Posterior vena cava (tissue), 2 donors: ENCODE data around the gene SGMS2. TPM values are rescaled to one million over a fixed set of nuclear protein-coding genes. Genes with fewer than 3 reads are reported as not detected.

Experiments used
- DNase-seq: peaks from one replicate; pipeline ENCODE4 v3.0.0-alpha.2; 2020; ENCODE audit warnings: low spot score
- intact Hi-C, 2 donors: fragments of 100-400 bp; cut with DNase I; formaldehyde crosslinking; loops; one replicate each; pipeline versions ENCODE4 v1.14.1 to v1.14.2; 2022 to 2023
- total RNA-seq, 2 donors: library from RNA; stranded (reverse); fragmentation: NEBNext Ultra II Directional; extraction: Animal tissue kit (Norgen Biotek cat#: 25700); gene quantifications; one replicate each; pipeline ENCODE4 v1.2.1, GENCODE V29; 2021
- donor health status: DM: yes; HTN: yes; CAD: no.
- donor health status: DM: yes; HTN: yes; CAD: no.

SGMS2 gene
- total RNA-seq, 2 donors from 2014 or later, result 52.1 to 66.8 TPM

DNA sequence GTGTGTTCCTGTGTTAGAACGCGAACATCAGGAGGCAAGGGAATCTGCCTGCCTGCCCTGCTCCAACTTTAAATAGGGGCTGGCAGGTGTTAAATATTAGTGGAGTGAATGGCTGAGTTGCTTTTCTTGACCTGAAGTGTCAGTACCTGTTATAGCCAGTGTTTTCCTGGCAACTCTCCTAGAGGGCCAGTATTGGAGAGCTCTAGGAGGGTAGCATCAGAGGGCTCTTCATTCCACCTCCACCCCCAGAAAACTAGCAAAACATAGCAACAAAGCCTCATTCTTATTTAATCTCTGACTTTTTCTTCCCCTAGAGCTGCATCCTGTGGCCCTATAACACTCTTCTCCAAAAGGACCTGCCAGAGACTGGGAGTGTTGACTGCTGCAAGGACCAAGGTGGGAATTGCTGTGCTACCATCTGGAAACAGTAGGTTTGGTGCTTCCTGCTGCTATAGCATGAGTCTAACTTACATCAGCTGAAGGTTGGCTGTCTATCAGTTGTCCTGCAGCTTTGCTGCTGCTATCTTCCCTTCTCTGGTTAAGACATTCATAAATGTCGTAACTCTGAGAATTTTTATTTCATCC is 33.5 kb downstream of the SGMS2 start:
- intact Hi-C loops, result loop anchor here in 1 of 2 donors (2.0 kb wide), 1 partner anchor 71 kb away; no protein-coding TSS in a partner anchor
- DNase-seq, result no peak

DNA sequence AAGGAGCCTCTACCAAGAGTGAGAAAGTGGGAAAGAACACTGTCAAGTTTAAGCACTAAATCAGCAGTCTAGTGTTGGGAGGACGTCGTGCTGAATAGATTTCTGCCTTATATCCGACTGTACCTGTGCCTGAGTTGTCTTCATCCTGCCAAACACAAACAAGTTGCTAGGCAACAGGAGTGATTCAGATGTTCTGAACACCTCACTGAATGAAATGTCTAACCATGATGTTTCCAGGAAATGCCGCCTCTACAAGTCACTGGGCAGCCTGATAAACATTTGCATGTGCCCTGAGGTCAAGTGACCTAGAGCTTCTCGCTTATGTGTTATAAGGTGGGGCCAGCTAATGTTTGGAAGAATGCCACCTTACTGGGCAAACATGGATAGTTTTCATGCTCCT is 37.9 kb downstream of the SGMS2 start:
- intact Hi-C loops, result no loop called here
- no peak for DNase-seq

DNA sequence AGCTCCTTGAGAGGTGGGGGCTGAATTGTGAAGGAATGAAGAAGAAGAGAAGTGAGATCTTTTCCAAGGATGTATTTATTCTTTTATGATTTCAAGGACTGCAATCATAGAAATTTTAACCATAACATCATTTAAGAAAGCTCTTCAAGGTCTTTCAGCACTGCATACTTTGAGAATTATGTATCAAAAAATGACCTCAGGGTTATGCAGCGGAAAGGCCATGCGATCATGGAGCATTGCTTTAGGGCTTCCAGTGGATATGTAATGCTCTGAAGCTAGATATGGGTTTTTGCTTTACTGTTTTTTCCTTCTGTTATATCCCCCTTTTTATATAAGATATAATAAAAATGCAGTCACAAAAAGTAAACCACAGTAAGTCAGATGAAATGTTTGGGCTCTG is 38.7 kb downstream of the SGMS2 start:
- intact Hi-C loops, result no loop called here
- no peak for DNase-seq

DNA sequence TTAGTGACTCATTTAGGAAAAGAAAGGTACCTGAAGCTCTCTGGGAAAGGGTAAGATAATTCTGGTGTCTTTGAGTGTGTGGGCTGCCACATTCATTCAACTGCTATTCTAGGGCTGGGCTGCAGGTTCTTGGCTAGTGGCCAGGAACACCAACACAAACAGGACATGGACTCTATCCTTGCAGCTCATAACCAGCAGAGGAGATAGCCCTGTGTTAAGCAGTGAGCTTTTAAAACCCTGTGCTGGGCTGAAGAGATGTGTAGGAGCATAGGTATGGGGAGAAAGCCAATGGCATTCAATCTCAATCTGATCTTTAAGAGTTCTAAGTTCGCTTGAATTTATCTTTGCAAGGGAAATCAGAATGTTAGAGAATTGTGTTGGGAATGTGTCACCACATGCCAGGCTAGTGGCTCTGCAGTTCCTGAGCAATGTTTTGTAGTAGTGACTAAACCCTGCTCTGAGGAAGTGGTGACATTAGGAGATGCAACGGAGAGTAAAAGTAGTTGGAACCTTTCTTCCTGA is 39.2 kb downstream of the SGMS2 start:
- intact Hi-C loops, result no loop called here
- no peak for DNase-seq

DNA sequence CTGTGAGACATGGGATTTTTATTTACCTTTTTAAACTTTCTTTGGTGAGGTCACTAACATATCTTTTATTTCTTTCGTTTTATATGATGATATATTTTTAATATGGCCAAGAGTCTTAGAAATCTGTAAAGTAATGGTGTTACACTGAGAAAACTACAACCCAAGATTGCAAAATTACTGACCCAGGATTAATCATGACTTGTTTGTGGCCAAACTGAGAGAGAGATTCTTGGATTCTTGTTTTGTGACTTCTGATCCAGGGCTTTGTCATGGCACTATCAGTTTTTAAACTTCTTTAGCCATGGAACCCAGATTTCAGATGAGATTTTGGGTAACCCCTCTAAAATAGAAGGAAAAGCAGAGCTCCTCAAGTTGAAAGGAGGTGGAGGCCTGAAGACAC is 42.0 kb downstream of the SGMS2 start:
- intact Hi-C loops, result no loop called here
- no peak for DNase-seq

DNA sequence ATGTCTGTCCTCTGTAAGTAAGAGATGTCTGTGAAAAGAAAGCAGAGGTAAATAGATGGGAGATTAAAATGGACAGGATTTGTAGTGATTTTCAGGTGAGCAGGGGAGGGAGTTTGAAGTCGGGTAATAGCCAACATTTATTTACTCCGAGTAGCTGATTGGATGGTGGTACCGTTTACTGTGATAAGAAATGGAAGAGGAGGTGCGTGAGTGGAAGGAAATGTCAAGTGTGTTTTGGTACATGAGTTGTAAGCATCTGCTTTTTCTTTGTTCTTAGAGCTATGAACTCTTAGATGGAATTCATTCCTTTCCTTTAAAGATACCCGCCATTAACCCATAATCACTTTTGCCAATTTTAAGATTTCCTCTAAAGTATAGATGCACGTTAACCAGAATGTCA is 45.5 kb downstream of the SGMS2 start:
- DNase-seq, result no peak
- intact Hi-C loops, result loop anchor here in 1 of 2 donors (10.0 kb wide), 1 partner anchor 1155 kb away; no protein-coding TSS in a partner anchor

DNA sequence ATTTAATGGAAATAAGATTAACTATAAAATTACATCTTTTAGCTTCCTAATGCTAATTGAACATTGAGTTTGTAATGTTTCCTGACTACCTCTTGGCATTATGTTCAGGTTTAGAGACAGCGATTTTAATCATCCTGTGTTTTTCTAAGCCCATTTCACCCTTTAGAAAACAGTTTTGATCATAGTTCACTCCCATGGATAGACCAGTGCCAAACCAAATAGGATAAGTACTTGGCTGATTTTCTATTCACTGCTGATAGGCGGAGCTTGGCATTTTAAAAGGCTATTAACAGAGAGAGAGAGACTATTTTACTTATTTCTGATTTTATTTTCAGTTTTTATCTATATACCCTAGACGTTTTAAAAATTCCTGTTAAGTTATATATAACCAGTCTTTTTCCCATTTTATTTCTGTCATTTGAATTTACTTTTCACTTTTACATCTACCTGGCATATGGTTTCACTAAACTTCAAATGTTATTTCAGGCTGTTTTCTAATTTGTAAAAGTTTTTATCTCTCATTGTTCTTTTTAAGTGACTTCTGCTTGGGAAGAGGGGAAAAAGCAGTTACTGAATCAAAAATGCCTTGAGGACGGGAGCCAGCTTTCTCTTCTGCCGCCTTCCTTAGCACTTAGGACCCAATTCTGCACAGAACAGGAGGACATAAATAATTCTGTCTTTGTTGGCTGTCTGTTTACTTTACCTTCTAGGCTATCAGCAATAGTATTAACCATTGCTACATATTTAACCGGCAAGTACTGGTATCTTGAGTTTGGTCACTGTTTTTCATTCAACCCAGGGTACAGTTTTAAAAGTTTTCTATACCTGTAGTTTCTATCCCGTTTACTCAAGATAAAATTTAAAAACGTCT is 46.4 kb downstream of the SGMS2 start:
- intact Hi-C loops, result loop anchor here in 1 of 2 donors (10.0 kb wide), 1 partner anchor 1156 kb away; no protein-coding TSS in a partner anchor
- DNase-seq, result no peak

DNA sequence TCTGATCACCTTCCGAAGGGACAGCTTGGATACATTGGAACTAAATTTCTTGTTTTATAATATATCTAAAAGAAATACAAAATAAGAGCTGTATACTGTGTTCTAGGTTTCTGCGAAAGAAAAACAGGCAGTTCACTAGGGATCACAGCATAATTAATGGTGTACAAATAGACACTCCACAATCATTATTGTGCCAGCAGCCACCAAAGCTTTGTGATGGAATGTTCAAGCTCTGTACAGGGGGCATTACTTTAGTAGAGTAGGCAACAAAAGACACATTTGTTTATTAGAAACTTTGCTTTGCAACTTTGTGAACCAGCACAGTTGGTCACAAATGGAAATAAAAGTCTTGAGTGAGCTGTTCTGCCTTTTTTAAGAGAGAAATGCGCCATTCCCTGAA is 49.3 kb downstream of the SGMS2 start:
- intact Hi-C loops, result loop anchor here in 1 of 2 donors (10.0 kb wide), 1 partner anchor 1159 kb away; no protein-coding TSS in a partner anchor
- DNase-seq, result no peak

DNA sequence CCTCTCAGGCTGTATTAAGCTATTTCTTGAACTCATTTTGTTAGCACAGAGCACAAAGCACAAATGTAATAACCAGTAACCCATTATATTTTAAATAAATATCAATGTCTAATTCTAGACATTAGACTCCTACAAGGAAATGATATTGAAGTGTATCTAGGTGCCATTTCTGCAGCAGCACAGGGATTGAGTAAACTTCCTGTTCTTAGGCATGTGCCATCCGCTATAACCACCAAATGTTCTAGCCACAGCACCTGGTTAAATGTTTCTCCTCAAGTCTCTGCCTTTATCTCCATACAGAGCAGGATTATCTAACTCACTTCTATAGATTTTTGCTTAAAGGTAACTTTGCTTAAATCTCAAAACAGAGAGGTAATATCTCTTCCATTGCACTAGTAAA is 51.4 kb downstream of the SGMS2 start:
- intact Hi-C loops, result loop anchor here in 1 of 2 donors (10.0 kb wide), 1 partner anchor 1161 kb away; no protein-coding TSS in a partner anchor
- no peak for DNase-seq

DNA sequence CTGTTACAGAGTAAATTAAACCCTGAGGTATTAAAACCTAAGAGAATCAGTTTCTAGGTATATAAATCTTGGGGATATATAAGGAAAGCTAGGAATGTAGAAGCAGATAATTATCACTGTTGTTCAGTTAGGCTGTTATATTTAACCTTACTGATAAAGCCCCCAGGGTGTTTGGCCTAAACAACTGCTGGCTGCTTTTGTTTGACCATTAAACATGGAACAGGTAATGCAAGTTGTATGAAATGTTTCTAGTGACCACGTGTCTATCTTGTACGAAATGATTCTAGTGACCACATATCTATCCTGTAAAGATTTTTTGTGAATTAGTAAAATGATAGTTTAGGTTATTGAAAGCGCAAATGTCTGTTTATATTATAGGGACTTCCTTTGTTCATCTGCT is 52.6 kb downstream of the SGMS2 start:
- intact Hi-C loops, result loop anchor here in 1 of 2 donors (10.0 kb wide), 1 partner anchor 1163 kb away; no protein-coding TSS in a partner anchor

DNA sequence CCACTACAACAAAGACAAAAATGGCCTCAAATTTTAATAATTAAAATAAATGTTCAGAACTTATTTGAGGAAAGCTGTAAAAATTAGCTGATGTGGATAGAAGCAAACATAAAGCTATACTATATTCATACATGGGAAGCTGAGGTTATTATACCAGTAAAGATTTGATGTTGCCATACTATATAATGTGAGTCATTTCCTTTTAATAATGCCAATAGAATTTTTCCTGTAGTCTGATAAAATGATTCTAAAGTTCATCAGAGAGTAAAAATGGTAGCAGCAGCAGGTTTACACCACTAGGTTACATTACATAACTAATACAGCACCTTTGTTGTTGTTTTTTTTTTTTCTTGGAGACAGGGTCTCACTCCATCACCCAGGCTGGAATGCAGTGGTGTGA is 61.1 kb downstream of the SGMS2 start:
- no peak for DNase-seq
- intact Hi-C loops, result no loop called here

More for the DNA sequence above, 52.6 kb downstream of the SGMS2 start:
- DNase-seq, result no peak

DNA sequence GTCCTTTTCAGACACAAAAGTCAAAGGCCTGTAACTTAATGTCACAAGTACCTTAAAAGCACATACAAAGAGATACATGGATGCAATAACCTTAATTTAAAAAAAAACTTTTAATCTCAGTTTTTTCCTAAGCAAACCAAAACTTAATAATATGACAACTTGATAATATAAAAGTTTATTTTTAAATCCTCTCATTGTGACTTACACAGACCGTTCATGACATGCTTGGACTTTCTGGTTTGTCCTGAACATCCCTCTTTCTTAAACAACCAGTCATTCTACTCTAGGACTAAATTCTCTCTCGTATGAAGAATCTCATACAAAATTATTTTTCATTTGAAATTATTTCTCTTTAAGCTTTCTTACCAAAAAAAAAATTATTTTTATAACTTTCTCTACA is 63.5 kb downstream of the SGMS2 start:
- intact Hi-C loops, result no loop called here
- no peak for DNase-seq

DNA sequence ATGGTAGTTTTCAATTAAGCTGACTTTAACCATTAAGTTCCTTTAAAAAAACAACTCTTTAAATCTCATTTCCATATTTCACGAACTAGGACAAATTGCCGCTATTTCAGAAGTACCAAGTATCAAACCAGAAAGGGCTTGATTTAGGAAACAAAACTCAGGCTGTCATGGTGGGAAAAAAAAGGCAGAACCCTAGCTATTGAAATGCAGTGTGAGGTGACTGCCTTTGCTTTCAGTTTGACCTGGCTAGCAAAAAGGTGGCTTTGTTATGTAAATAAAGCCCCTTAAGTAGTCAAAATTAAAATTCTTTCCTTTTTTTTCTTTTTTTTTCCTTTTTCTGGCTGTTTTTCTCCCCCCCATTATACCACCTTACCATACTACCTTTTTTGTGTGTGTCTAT is 66.0 kb downstream of the SGMS2 start:
- intact Hi-C loops, result no loop called here
- DNase-seq, result no peak

DNA sequence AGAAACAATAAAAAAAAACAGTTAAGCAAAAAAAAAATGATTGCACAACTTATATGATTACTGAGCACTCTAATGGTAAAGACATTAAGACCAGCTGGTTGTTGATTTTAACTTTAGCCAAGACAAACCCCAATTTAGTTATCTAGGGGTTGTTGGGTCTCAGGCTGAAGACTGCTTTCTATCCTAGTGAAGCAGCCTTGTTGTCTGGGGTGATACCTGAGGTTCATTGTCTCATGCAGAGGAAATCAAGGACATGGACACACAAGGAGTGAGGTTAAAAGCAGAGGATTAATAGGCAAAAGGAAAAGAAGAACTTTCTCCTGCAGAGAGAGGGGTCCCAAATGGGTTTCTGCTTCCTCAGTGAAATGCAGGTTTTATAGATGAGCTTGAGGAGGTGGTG is 66.6 kb downstream of the SGMS2 start:
- intact Hi-C loops, result no loop called here
- no peak for DNase-seq

DNA sequence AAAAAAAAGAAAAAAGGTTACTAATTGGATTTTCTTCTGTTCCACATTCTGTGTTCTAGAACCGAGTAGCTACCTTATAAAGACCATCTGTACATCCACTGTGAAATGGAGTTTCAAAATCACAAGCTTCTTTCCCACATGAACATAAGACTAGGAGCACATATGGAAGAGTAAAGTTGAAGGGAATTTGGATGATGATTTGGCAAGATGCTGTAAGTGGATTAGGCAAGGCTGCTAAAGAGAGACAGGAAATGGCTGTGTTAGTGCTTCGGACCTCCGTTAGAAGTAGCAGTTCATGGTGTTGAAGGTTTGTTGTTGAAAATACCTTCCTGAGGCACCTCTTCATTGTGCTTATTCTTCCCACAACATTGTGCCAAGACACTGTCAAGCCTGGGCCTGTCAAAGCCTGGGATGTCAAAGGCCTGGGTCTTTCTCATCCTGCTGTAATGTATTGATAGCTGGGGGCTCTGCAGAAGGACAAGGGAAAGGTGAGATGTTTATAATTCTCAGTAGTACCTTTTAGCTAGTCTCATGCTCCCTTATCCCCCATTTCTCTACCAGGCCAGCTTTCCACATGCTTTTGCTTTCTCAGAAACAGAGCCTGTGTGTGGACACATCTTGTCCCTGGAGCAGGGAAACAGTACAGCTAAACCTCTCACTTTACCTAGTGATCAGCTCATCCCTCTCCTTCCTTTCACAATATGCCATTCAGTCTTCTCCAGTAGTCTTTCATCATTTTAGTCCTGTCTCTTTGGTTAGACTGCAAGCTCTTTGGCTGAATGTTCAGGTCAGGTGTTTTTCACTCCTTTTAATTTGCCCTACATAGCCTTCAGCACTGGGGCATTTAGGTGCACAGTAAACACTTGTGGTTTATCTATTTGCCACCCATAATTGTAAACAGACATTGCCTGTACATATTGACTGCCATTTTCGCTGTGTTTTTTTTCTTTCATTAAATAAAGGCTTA is 68.7 kb downstream of the SGMS2 start:
- DNase-seq, result no peak
- intact Hi-C loops, result no loop called here

DNA sequence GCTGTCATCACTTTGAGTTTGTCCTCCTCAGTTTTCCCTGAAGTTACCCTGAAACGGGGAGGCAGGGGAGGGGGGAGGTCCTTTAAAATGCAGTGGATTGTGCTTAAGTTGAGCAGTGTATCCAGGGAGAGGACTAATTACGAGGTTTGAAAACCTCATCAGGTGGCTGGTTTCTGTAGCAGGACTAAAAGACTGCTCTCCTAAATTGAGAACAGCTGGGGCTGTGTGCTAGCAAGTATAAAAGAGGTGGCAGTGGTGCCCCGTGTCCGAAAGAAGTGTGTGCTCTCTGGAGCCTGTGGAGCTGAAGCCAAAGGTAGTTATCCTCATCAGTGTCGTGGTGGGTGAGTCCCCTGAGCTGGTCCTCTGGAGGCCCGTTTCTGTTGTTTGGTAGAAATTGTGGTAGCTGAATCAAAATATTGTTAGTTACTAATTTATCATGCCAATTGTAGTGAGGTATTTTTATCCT is 69.4 kb downstream of the SGMS2 start:
- intact Hi-C loops, result no loop called here
- no peak for DNase-seq

DNA sequence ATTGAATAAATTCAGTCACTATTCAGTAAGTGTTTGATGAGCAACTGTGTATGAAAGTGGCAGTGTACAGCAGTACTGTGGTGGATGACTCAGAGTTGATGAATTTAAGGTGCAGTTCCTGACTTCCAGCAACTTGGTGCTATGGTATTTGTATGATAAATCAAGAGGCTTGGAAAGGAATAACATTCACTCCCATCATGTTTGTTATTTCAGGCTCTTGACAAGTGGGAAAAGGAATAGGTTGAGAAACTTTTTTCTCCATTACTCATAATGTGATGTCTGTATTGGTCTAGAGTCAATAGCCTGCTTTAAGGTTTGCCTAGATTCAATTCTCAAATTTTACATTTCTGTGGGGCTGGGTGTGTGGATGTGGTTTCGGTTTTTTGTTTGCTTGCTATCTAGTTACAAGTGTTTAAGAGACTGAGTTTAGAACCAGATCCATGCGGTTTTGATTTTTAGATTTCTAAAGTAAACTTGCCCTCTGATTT is 71.5 kb downstream of the SGMS2 start:
- no peak for DNase-seq
- intact Hi-C loops, result loop anchor here in 1 of 2 donors (2.0 kb wide), 1 partner anchor 23 kb away; no protein-coding TSS in a partner anchor

DNA sequence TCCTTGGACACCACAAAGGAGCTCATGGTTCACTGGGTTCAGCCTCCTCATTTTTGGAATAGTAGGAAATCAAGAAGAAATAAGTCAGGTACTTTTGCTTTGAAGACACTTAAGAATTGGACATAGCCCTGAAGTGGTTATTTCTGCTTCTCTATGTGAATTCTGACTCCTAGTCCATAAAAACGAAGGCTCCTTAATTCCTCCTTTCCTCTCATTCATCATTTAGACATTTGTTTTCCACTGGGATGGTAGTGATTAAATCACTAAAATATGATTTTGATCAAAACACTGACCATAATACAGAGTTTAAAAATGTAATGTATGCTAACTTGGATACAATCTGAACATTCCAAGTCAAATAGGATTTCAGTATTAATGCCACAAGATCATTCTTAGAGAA is 71.9 kb downstream of the SGMS2 start:
- intact Hi-C loops, result loop anchor here in 1 of 2 donors (2.0 kb wide), 1 partner anchor 24 kb away; no protein-coding TSS in a partner anchor
- no peak for DNase-seq

DNA sequence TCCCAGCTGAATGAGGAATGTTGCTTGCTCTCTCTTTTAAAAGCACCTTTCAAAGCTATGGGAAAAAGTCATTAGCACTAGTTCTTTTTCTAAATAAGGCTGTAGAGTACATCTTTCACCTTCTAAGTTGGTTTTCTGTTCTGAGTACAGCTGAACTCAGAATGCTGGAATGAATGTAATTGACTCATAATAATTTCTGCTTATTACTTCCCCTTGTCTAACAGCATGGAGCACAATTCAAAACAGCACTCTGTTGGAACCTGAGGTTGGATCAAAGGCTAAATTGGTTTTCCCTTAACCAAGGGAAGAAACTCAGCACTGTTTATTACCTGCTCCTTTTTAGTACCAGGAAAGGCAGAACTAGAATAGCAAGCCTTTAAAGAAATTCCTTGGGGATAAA is 73.1 kb downstream of the SGMS2 start:
- intact Hi-C loops, result loop anchor here in 1 of 2 donors (2.0 kb wide), 1 partner anchor 25 kb away; no protein-coding TSS in a partner anchor
- no peak for DNase-seq
